Keratinocyte (primary cell): ENCODE results near the gene DNLZ. TPM values are rescaled to one million over a fixed set of nuclear protein-coding genes. Genes with fewer than 3 reads are reported as not detected.

Experiments used
- DNase-seq: peaks from one replicate; pipeline ENCODE4 v3.0.0-alpha.2; 2011; ENCODE audit warnings: low read depth, missing footprints, low spot score
- FAIRE-seq: peaks from 2 replicates; lab custom pipeline; 2011; peaks lifted over from hg19 to GRCh38; lab: Jason Lieb, UNC
- H2AFZ ChIP-seq: 2 replicates; pipeline ENCODE4 v1.6.0; 2012; ENCODE audit warnings: low read length, control low read depth, inconsistent platforms; ENCODE audit not compliant: control insufficient read depth
- H3K27ac ChIP-seq: 2 replicates; pipeline ENCODE4 v1.5.1; 2011; ENCODE audit warnings: low read length; ENCODE audit not compliant: control insufficient read depth, insufficient read depth
- H3K27me3 ChIP-seq: 3 replicates; pipeline ENCODE4 v1.6.0; 2011; ENCODE audit warnings: low read length; ENCODE audit not compliant: control insufficient read depth, insufficient read depth; ENCODE audit errors: extremely low read depth
- H3K36me3 ChIP-seq, 2 experiments: 2 replicates in 1 of 2; 3 replicates in 1 of 2; pipeline ENCODE4 v1.5.1; 2011; ENCODE audit warnings: low read length in 2 of 2, mild to moderate bottlenecking in 1 of 2; ENCODE audit not compliant: control insufficient read depth in 2 of 2, insufficient read depth in 2 of 2; ENCODE audit errors: extremely low read depth in 1 of 2
- H3K4me1 ChIP-seq: 3 replicates; pipeline ENCODE4 v1.5.1; 2011; ENCODE audit warnings: low read length; ENCODE audit not compliant: control insufficient read depth, insufficient read depth; ENCODE audit errors: extremely low read depth
- H3K4me2 ChIP-seq: 3 replicates; pipeline ENCODE4 v1.6.0; 2011; ENCODE audit warnings: low read depth, low read length; ENCODE audit not compliant: control insufficient read depth, insufficient read depth; ENCODE audit errors: extremely low read depth
- H3K4me3 ChIP-seq, 3 experiments: fragments of 200-600 bp in 1 of 3; sonication (generic) in 1 of 3; 2 replicates in 2 of 3; 3 replicates in 1 of 3; pipeline ENCODE4 v1.5.1; 2011 to 2016; ENCODE audit warnings: low read length in 3 of 3, mild to moderate bottlenecking in 3 of 3, control low read depth in 2 of 3, inconsistent platforms in 1 of 3, low read depth in 1 of 3, mixed read lengths in 1 of 3, mixed run types in 1 of 3, moderate library complexity in 1 of 3; ENCODE audit not compliant: control insufficient read depth in 2 of 3, insufficient read depth in 2 of 3; ENCODE audit errors: extremely low read depth in 1 of 3
- H3K79me2 ChIP-seq: 2 replicates; pipeline ENCODE4 v1.6.0; 2012; ENCODE audit warnings: low read length; ENCODE audit not compliant: control insufficient read depth, insufficient read depth
- H3K9ac ChIP-seq: 3 replicates; pipeline ENCODE4 v1.6.0; 2011; ENCODE audit warnings: low read length; ENCODE audit not compliant: control insufficient read depth, insufficient read depth; ENCODE audit errors: extremely low read depth
- H3K9me1 ChIP-seq: 3 replicates; pipeline ENCODE4 v1.6.0; 2011; ENCODE audit warnings: low read length; ENCODE audit not compliant: control insufficient read depth, insufficient read depth; ENCODE audit errors: extremely low read depth
- H3K9me3 ChIP-seq: 2 replicates; pipeline ENCODE4 v1.5.1; 2012; ENCODE audit warnings: low read depth, low read length; ENCODE audit not compliant: control insufficient read depth
- H4K20me1 ChIP-seq: 3 replicates; pipeline ENCODE4 v1.6.0; 2011; ENCODE audit warnings: low read length; ENCODE audit not compliant: control insufficient read depth, insufficient read depth; ENCODE audit errors: extremely low read depth
- EZH2 ChIP-seq: IDR thresholded peaks from one replicate; pipeline ENCODE4 v1.6.1; 2012; ENCODE audit warnings: inconsistent platforms, mild to moderate bottlenecking, low read length, moderate library complexity
- dilution Hi-C: fragments of 300-500 bp; cut with MboI; formaldehyde crosslinking; loops from one replicate; pipeline ENCODE4 v1.7.0; 2020; ENCODE audit warnings: low sequenced_read_pairs; ENCODE audit not compliant: extremely low pct_ligation_motif_present
- polyA plus RNA-seq, 5 experiments: library from polyadenylated mRNA; depleted of rRNA in 3 of 5; stranded (reverse) in 3 of 5; stranded (forward) in 1 of 5; unstranded in 1 of 5; fragments of >200 nt; gene quantifications; 1 replicate in 1 of 5; 2 replicates in 3 of 5; 3 replicates in 1 of 5; pipeline versions ENCODE4 v1.2.1 to v1.2.3, GENCODE V29; 2011 to 2012; ENCODE audit warnings: missing spikeins in 2 of 5, low read depth in 1 of 5, low replicate concordance in 1 of 5
- TF ChIP-seq, protein P1 (sequence below), 3 experiments: IDR thresholded peaks in 1 of 3; conservative IDR thresholded peaks in 1 of 3; optimal IDR thresholded peaks in 1 of 3; 2 replicates in 2 of 3; 3 replicates in 1 of 3; pipeline versions ENCODE3 to v1.5.1; 2011; ENCODE audit warnings: low read length in 3 of 3, mild to moderate bottlenecking in 3 of 3, moderate library complexity in 2 of 3, control low read depth in 1 of 3, inconsistent platforms in 1 of 3; ENCODE audit not compliant: insufficient read depth in 2 of 3; ENCODE audit errors: extremely low read depth in 1 of 3

DNLZ gene
- polyA plus RNA-seq, 1 donor (not counting 4 experiments of a cell fraction or from before 2014, with no cell fraction given) = 6.7 TPM

GRCh38 chr9:136353757-136354488, 9.6 kb downstream of the DNLZ start:
- H3K9me3 ChIP-seq = no peaks in the 10 kb centered on the region
- no peak for FAIRE-seq
- no peak overlapping the region for H3K4me3 ChIP-seq
- dilution Hi-C loops = no loop called here
- H3K4me2 ChIP-seq = no peak overlapping the region
- no peak overlapping the region for H3K9ac ChIP-seq
- no peak for TF ChIP-seq EZH2
- TF ChIP-seq, protein P1, sequence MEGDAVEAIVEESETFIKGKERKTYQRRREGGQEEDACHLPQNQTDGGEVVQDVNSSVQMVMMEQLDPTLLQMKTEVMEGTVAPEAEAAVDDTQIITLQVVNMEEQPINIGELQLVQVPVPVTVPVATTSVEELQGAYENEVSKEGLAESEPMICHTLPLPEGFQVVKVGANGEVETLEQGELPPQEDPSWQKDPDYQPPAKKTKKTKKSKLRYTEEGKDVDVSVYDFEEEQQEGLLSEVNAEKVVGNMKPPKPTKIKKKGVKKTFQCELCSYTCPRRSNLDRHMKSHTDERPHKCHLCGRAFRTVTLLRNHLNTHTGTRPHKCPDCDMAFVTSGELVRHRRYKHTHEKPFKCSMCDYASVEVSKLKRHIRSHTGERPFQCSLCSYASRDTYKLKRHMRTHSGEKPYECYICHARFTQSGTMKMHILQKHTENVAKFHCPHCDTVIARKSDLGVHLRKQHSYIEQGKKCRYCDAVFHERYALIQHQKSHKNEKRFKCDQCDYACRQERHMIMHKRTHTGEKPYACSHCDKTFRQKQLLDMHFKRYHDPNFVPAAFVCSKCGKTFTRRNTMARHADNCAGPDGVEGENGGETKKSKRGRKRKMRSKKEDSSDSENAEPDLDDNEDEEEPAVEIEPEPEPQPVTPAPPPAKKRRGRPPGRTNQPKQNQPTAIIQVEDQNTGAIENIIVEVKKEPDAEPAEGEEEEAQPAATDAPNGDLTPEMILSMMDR (optimal IDR thresholded peaks at IDR 0.05 in 1 of 3, IDR thresholded peaks at IDR 0.05 in 1 of 3, conservative IDR thresholded peaks at IDR 0.05 in 1 of 3; ENCODE audit: extremely low read depth in 1 of 3, insufficient read depth in 2 of 3, low read length in 3 of 3) = no peak
- peaks cover 3% of the 10 kb centered on the region for H3K4me1 ChIP-seq
- H3K36me3 ChIP-seq = no peaks in the 10 kb centered on the region
- H3K27ac ChIP-seq = no peak overlapping the region
- H4K20me1 ChIP-seq = no peaks in the 10 kb centered on the region
- no peaks in the 10 kb centered on the region for H3K79me2 ChIP-seq
- no peaks in the 10 kb centered on the region for H3K9me1 ChIP-seq
- no peaks in the 10 kb centered on the region for H3K27me3 ChIP-seq
- H2AFZ ChIP-seq = no peak overlapping the region
- DNase-seq = no peak

GRCh38 chr9:136353088-136353487, 10.5 kb downstream of the DNLZ start:
- dilution Hi-C loops = no loop called here
- H4K20me1 ChIP-seq = no peaks in the 10 kb centered on the region
- FAIRE-seq (no peak), DNase-seq (no peak)
- no peaks in the 10 kb centered on the region for H3K36me3 ChIP-seq
- H3K9me3 ChIP-seq = no peaks in the 10 kb centered on the region
- H3K9ac ChIP-seq = no peak overlapping the region
- no peaks in the 10 kb centered on the region for H3K27me3 ChIP-seq
- no peak overlapping the region for H2AFZ ChIP-seq
- no peak overlapping the region for H3K4me3 ChIP-seq
- H3K9me1 ChIP-seq = no peaks in the 10 kb centered on the region
- H3K4me2 ChIP-seq = no peak overlapping the region
- TF ChIP-seq, protein P1 (optimal IDR thresholded peaks at IDR 0.05 in 1 of 3, IDR thresholded peaks at IDR 0.05 in 1 of 3, conservative IDR thresholded peaks at IDR 0.05 in 1 of 3; ENCODE audit: extremely low read depth in 1 of 3, insufficient read depth in 2 of 3, low read length in 3 of 3) = no peak
- no peak for TF ChIP-seq EZH2
- H3K27ac ChIP-seq = no peak overlapping the region
- no peaks in the 10 kb centered on the region for H3K79me2 ChIP-seq
- peaks cover 3% of the 10 kb centered on the region for H3K4me1 ChIP-seq
